Peyer's patch (tissue), 4 donors: ENCODE results near the gene DGKI.

Source experiments
- CTCF ChIP-seq, 6 experiments: fragments of 450-650 bp in 4 of 6; fragments of 200-600 bp in 2 of 6; sonication (generic) in 1 of 6; IDR thresholded peaks; one replicate each; pipeline ENCODE4 v1.5.1; 2017 to 2019; ENCODE audit warnings: antibody characterized with exemption in 6 of 6, mild to moderate bottlenecking in 3 of 6, moderate library complexity in 1 of 6
- POLR2A ChIP-seq, 2 donors: fragments of 450-650 bp; IDR thresholded peaks; one replicate each; pipeline ENCODE4 v1.5.1; 2017; ENCODE audit warnings: antibody characterized with exemption in 2 of 2, mild to moderate bottlenecking in 2 of 2, moderate library complexity in 2 of 2

GRCh38 chr7:137704723-137705122 is 142.1 kb downstream of the DGKI start:
- TF ChIP-seq CTCF (IDR thresholded peaks at IDR 0.05) (no peak), POLR2A (IDR thresholded peaks at IDR 0.05) (no peak)
